ENCODE results near the gene CLCA1. TPM values are rescaled to one million over a fixed set of nuclear protein-coding genes. Genes with fewer than 3 reads are reported as not detected.

The CLCA1 gene
- total RNA-seq, 1 donor from 2014 or later, result not detected

- no peak overlapping the region for H3K4me2 ChIP-seq (ENCODE audit: low read length)
- Mint-ChIP-seq H3K4me3 (ENCODE audit: unreplicated experiment) (no peak overlapping the region), H3K4me1 (ENCODE audit: low read depth, unreplicated experiment) (peaks cover 6% of the 10 kb centered on the region)
Observed at GRCh38 chr1:86542631-86543030, 73.9 kb downstream of the CLCA1 start.

GRCh38 chr1:86546787-86547221 is 78.1 kb downstream of the CLCA1 start, which contains the start of gene CLCA4:
TSS of gene CLCA4 (plus strand) at chr1:86547078. CDS start at chr1:86547120, 42 bp downstream.
- H3K9ac ChIP-seq (ENCODE audit: low read length), result no peak within 1 kb of the TSS
- Mint-ChIP-seq H3K4me3 (ENCODE audit: unreplicated experiment) (no peak within 1 kb of the TSS), H3K9me3 (ENCODE audit: unreplicated experiment) (peaks cover 2% of the 10 kb centered on the region), H3K36me3 (ENCODE audit: low read depth, unreplicated experiment) (no peaks in the 10 kb centered on the region), H3K4me1 (ENCODE audit: low read depth, unreplicated experiment) (peaks cover 6% of the 10 kb centered on the region), H3K27ac (ENCODE audit: unreplicated experiment) (no peak within 1 kb of the TSS), H3K27me3 (ENCODE audit: low read depth, unreplicated experiment) (no peaks in the 10 kb centered on the region)
- no peak within 1 kb of the TSS for H3K27ac ChIP-seq (ENCODE audit: low read depth, low read length)
- H3K79me2 ChIP-seq (ENCODE audit: insufficient read depth, low read length), result no peaks in the 10 kb centered on the region
- no peak for DNase-seq (ENCODE audit: low read depth)
- H4K20me1 ChIP-seq (ENCODE audit: insufficient read depth, low read length), result no peaks in the 10 kb centered on the region
- H3K4me2 ChIP-seq (ENCODE audit: low read length), result no peak within 1 kb of the TSS
- no peak for TF ChIP-seq EZH2 (IDR thresholded peaks at IDR 0.05; ENCODE audit: insufficient read depth, low read length)
- no peak for TF ChIP-seq CTCF (IDR thresholded peaks at IDR 0.05; ENCODE audit: insufficient read depth, low read depth, low read length)
- FAIRE-seq, result no peak
- H3K9me3 ChIP-seq (ENCODE audit: insufficient read depth, low read depth, low read length), result no peaks in the 10 kb centered on the region
- H3K4me1 ChIP-seq (ENCODE audit: insufficient read depth, low read length), result no peaks in the 10 kb centered on the region
- H3K27me3 ChIP-seq (ENCODE audit: insufficient read depth, low read length), result no peaks in the 10 kb centered on the region
- H3K4me3 ChIP-seq (ENCODE audit: insufficient read depth, low read depth, low read length), result no peak within 1 kb of the TSS
- no peak within 1 kb of the TSS for H2AFZ ChIP-seq (ENCODE audit: low read depth, low read length)
- H3K36me3 ChIP-seq (ENCODE audit: insufficient read depth, low read length), result no peaks in the 10 kb centered on the region

More at GRCh38 chr1:86542631-86543030, 73.9 kb downstream of the CLCA1 start:
- Histone ChIP-seq H3K27me3 (ENCODE audit: insufficient read depth, low read length) (no peaks in the 10 kb centered on the region), H3K4me1 (ENCODE audit: insufficient read depth, low read length) (no peaks in the 10 kb centered on the region), H3K79me2 (ENCODE audit: insufficient read depth, low read length) (no peaks in the 10 kb centered on the region), H2AFZ (ENCODE audit: low read depth, low read length) (no peak overlapping the region), H3K36me3 (ENCODE audit: insufficient read depth, low read length) (no peaks in the 10 kb centered on the region), H4K20me1 (ENCODE audit: insufficient read depth, low read length) (no peaks in the 10 kb centered on the region), H3K27ac (ENCODE audit: low read depth, low read length) (no peak overlapping the region), H3K9ac (ENCODE audit: low read length) (no peak overlapping the region), H3K9me3 (ENCODE audit: insufficient read depth, low read depth, low read length) (no peaks in the 10 kb centered on the region), H3K4me3 (ENCODE audit: insufficient read depth, low read depth, low read length) (no peak overlapping the region)
- H3K27ac Mint-ChIP-seq (ENCODE audit: unreplicated experiment), result no peak overlapping the region
- H3K9me3 Mint-ChIP-seq (ENCODE audit: unreplicated experiment), result peaks cover 2% of the 10 kb centered on the region
- peak; percentile 8 for DNase-seq (ENCODE audit: low read depth)
- H3K36me3 Mint-ChIP-seq (ENCODE audit: low read depth, unreplicated experiment), result no peaks in the 10 kb centered on the region
- no peak for TF ChIP-seq EZH2 (IDR thresholded peaks at IDR 0.05; ENCODE audit: insufficient read depth, low read length)
- no peak for TF ChIP-seq CTCF (IDR thresholded peaks at IDR 0.05; ENCODE audit: insufficient read depth, low read depth, low read length)
- no peak for FAIRE-seq
- H3K27me3 Mint-ChIP-seq (ENCODE audit: low read depth, unreplicated experiment), result no peaks in the 10 kb centered on the region

- Histone ChIP-seq H3K4me2 (ENCODE audit: low read length) (no peak overlapping the region), H3K4me1 (ENCODE audit: insufficient read depth, low read length) (no peaks in the 10 kb centered on the region), H4K20me1 (ENCODE audit: insufficient read depth, low read length) (no peaks in the 10 kb centered on the region), H3K27ac (ENCODE audit: low read depth, low read length) (no peak overlapping the region), H3K9me3 (ENCODE audit: insufficient read depth, low read depth, low read length) (no peaks in the 10 kb centered on the region), H3K36me3 (ENCODE audit: insufficient read depth, low read length) (no peaks in the 10 kb centered on the region), H2AFZ (ENCODE audit: low read depth, low read length) (no peak overlapping the region), H3K4me3 (ENCODE audit: insufficient read depth, low read depth, low read length) (no peak overlapping the region), H3K27me3 (ENCODE audit: insufficient read depth, low read length) (no peaks in the 10 kb centered on the region), H3K79me2 (ENCODE audit: insufficient read depth, low read length) (no peaks in the 10 kb centered on the region), H3K9ac (ENCODE audit: low read length) (no peak overlapping the region)
- no peak overlapping the region for H3K27ac Mint-ChIP-seq (ENCODE audit: unreplicated experiment)
- DNase-seq (ENCODE audit: low read depth) (no peak), FAIRE-seq (no peak)
- H3K4me1 Mint-ChIP-seq (ENCODE audit: low read depth, unreplicated experiment), result no peaks in the 10 kb centered on the region
- H3K9me3 Mint-ChIP-seq (ENCODE audit: unreplicated experiment), result peaks cover 6% of the 10 kb centered on the region
- TF ChIP-seq EZH2 (IDR thresholded peaks at IDR 0.05; ENCODE audit: insufficient read depth, low read length), result no peak
- no peak for TF ChIP-seq CTCF (IDR thresholded peaks at IDR 0.05; ENCODE audit: insufficient read depth, low read depth, low read length)
- no peaks in the 10 kb centered on the region for H3K27me3 Mint-ChIP-seq (ENCODE audit: low read depth, unreplicated experiment)
- no peak overlapping the region for H3K4me3 Mint-ChIP-seq (ENCODE audit: unreplicated experiment)
- no peaks in the 10 kb centered on the region for H3K36me3 Mint-ChIP-seq (ENCODE audit: low read depth, unreplicated experiment)
Observed at GRCh38 chr1:86548839-86549238, 80.1 kb downstream of the CLCA1 start.

Measured in astrocyte (in vitro differentiated cells and primary cell).